ENCODE results near the gene TMEM145.

TMEM145 gene

GRCh38 chr19:42369433-42370067 is 56.4 kb downstream of the TMEM145 start:
- Histone ChIP-seq H2AFZ (ENCODE audit: low read depth, low read length, severe bottlenecking) (no peak overlapping the region), H3K4me2 (ENCODE audit: low read depth, low read length, poor library complexity, severe bottlenecking) (no peak overlapping the region), H3K79me2 (ENCODE audit: insufficient read depth, low read length) (no peaks in the 10 kb centered on the region), H3K9ac (ENCODE audit: low read length) (no peak overlapping the region), H3K27me3 (ENCODE audit: low read length) (no peaks in the 10 kb centered on the region), H3K9me2 (replicated peaks; ENCODE audit: insufficient read depth, low read length) (no peaks in the 10 kb centered on the region), H3F3A (ENCODE audit: insufficient read depth) (no peaks in the 10 kb centered on the region), H3K36me3 (ENCODE audit: low read length) (no peaks in the 10 kb centered on the region), H4K20me1 (ENCODE audit: low read depth, low read length) (no peaks in the 10 kb centered on the region), H3K4me3 (ENCODE audit: insufficient read depth, low read length, poor library complexity, severe bottlenecking) (no peak overlapping the region), H3K9me3 (ENCODE audit: insufficient read depth, low read length) (no peaks in the 10 kb centered on the region), H3K27ac (ENCODE audit: low read depth, low read length) (no peak overlapping the region)
- TF ChIP-seq CTCF (IDR thresholded peaks at IDR 0.05; ENCODE audit: insufficient read depth, low read length, poor library complexity, severe bottlenecking) = no peak
- no peak for TF ChIP-seq EZH2phosphoT487 (conservative IDR thresholded peaks at IDR 0.05; ENCODE audit: low read length)

GRCh38 chr19:42370068-42370520 is 57.0 kb downstream of the TMEM145 start:
- Histone ChIP-seq H2AFZ (ENCODE audit: low read depth, low read length, severe bottlenecking) (no peak overlapping the region), H3K36me3 (ENCODE audit: low read length) (no peaks in the 10 kb centered on the region), H3K4me2 (ENCODE audit: low read depth, low read length, poor library complexity, severe bottlenecking) (no peak overlapping the region), H3K79me2 (ENCODE audit: insufficient read depth, low read length) (no peaks in the 10 kb centered on the region), H3K27ac (ENCODE audit: low read depth, low read length) (no peak overlapping the region), H3K27me3 (ENCODE audit: low read length) (no peaks in the 10 kb centered on the region), H3F3A (ENCODE audit: insufficient read depth) (no peaks in the 10 kb centered on the region), H3K9ac (ENCODE audit: low read length) (no peak overlapping the region), H3K4me3 (ENCODE audit: insufficient read depth, low read length, poor library complexity, severe bottlenecking) (no peak overlapping the region), H4K20me1 (ENCODE audit: low read depth, low read length) (no peaks in the 10 kb centered on the region), H3K9me2 (replicated peaks; ENCODE audit: insufficient read depth, low read length) (no peaks in the 10 kb centered on the region), H3K9me3 (ENCODE audit: insufficient read depth, low read length) (no peaks in the 10 kb centered on the region)
- no peak for TF ChIP-seq EZH2phosphoT487 (conservative IDR thresholded peaks at IDR 0.05; ENCODE audit: low read length)
- no peak for TF ChIP-seq CTCF (IDR thresholded peaks at IDR 0.05; ENCODE audit: insufficient read depth, low read length, poor library complexity, severe bottlenecking)

- H3K79me2 ChIP-seq (ENCODE audit: insufficient read depth, low read length) = no peaks in the 10 kb centered on the region
Observed at GRCh38 chr19:42370626-42371175, 57.6 kb downstream of the TMEM145 start.

More at GRCh38 chr19:42370626-42371175, 57.6 kb downstream of the TMEM145 start:
- Histone ChIP-seq H4K20me1 (ENCODE audit: low read depth, low read length) (no peaks in the 10 kb centered on the region), H3K36me3 (ENCODE audit: low read length) (no peaks in the 10 kb centered on the region), H3K27me3 (ENCODE audit: low read length) (no peaks in the 10 kb centered on the region), H3K4me3 (ENCODE audit: insufficient read depth, low read length, poor library complexity, severe bottlenecking) (no peak overlapping the region), H2AFZ (ENCODE audit: low read depth, low read length, severe bottlenecking) (no peak overlapping the region), H3K4me2 (ENCODE audit: low read depth, low read length, poor library complexity, severe bottlenecking) (no peak overlapping the region), H3K9me3 (ENCODE audit: insufficient read depth, low read length) (no peaks in the 10 kb centered on the region), H3K27ac (ENCODE audit: low read depth, low read length) (no peak overlapping the region), H3F3A (ENCODE audit: insufficient read depth) (no peaks in the 10 kb centered on the region), H3K9me2 (replicated peaks; ENCODE audit: insufficient read depth, low read length) (no peaks in the 10 kb centered on the region), H3K9ac (ENCODE audit: low read length) (no peak overlapping the region)
- TF ChIP-seq CTCF (IDR thresholded peaks at IDR 0.05; ENCODE audit: insufficient read depth, low read length, poor library complexity, severe bottlenecking) = no peak
- TF ChIP-seq EZH2phosphoT487 (conservative IDR thresholded peaks at IDR 0.05; ENCODE audit: low read length) = no peak

Measured in SU-DHL-6 (cell line).